Measurements from ENCODE around the gene C1orf21. TPM values are rescaled to one million over a fixed set of nuclear protein-coding genes. Genes with fewer than 3 reads are reported as not detected.
A peak's percentile ranks its signal among the peaks of the same experiment; 100 is the strongest.

C1orf21 gene
- total and polyA plus RNA-seq, 3 experiments from 2014 or later = 6.8 to 23.4 (median 8.2) TPM

DNA sequence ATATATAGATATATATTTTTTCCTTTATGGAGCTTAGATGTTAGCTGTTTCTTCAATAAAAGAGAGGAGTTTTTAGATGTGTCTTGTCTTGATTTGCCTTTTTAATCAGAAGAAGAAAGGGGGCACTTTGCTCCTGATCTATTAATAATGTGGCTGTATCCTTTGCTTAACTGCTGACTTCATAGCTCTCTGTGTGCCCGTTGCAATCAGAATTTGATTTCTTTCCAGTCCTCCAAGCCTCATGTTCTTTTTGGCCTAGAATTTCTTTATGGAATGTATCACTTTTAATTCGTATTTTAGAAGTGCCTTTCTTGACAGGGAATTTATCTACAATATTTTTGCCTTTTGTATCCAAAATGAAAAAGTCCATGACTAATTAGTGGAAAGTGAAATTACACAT lies 85.3 kb downstream of the C1orf21 start:
- H3K4me1 ChIP-seq (ENCODE audit: insufficient read depth, low read length) = no peaks in the 10 kb centered on the region

GRCh38 chr1:184473176-184473966 lies 86.5 kb downstream of the C1orf21 start:
- Histone ChIP-seq H3K4me1 (ENCODE audit: insufficient read depth, low read length) (no peaks in the 10 kb centered on the region), H3K4me3 (ENCODE audit: low read length) (no peak overlapping the region), H3K27ac (ENCODE audit: low read depth, low read length) (no peak overlapping the region), H3K36me3 (ENCODE audit: insufficient read depth, low read length) (no peaks in the 10 kb centered on the region), H3K27me3 (ENCODE audit: insufficient read depth, low read length, poor library complexity, severe bottlenecking) (no peaks in the 10 kb centered on the region), H3K9me3 (ENCODE audit: low read length) (no peaks in the 10 kb centered on the region)
- Mint-ChIP-seq H3K27me3 (peaks cover 2 to 3% of the 10 kb centered on the region in 2 donors), H3K4me3 (no peak overlapping the region), H3K9me3 (peaks cover 0 to 10% (median 5%) of the 10 kb centered on the region in 5 donors), H3K4me1 (peaks cover 0 to 2% (median 0%) of the 10 kb centered on the region in 3 donors), H3K36me3 (peaks cover 0 to 35% (median 4%) of the 10 kb centered on the region in 3 donors), H3K27ac (peak overlapping the region in 1 of 8 donors; percentile 30)
- CTCF ChIA-PET = no interaction called here
- POLR2A ChIA-PET = no interaction called here
- DNase-seq = no peak

More for the DNA sequence above, 85.3 kb downstream of the C1orf21 start:
- Mint-ChIP-seq H3K27ac (no peak overlapping the region), H3K27me3 (peaks cover 2 to 3% of the 10 kb centered on the region in 2 donors), H3K4me1 (peaks cover 0 to 2% (median 0%) of the 10 kb centered on the region in 3 donors), H3K36me3 (peaks cover 0 to 35% (median 0%) of the 10 kb centered on the region in 3 donors), H3K4me3 (no peak overlapping the region), H3K9me3 (peaks cover 0 to 10% (median 5%) of the 10 kb centered on the region in 5 donors)
- H3K27me3 ChIP-seq (ENCODE audit: insufficient read depth, low read length, poor library complexity, severe bottlenecking) = no peaks in the 10 kb centered on the region
- H3K9me3 ChIP-seq (ENCODE audit: low read length) = no peaks in the 10 kb centered on the region
- no peak for DNase-seq
- no peak overlapping the region for H3K27ac ChIP-seq (ENCODE audit: low read depth, low read length)
- H3K4me3 ChIP-seq (ENCODE audit: low read length) = no peak overlapping the region
- POLR2A ChIA-PET = no interaction called here
- CTCF ChIA-PET = no interaction called here
- H3K36me3 ChIP-seq (ENCODE audit: insufficient read depth, low read length) = no peaks in the 10 kb centered on the region

DNA sequence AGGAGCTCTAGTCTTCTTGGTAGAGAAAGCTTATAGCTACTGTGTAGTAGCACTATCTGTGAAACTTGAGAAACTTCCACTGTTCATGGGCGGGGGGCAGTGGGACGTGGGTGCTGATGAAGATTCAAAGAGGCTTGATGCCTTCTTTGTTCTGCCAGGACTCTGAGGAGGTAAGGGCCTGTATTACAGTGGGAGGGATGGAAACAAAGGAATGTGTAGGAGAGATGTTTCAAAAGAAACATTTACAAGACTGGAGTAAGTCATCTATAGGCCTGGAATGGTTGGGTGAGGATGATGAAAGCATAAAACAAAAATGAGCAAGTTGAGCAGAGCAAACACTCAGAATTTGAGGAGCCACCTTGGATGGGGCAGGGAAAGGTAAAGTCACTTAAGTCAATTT lies 89.4 kb downstream of the C1orf21 start:
- POLR2A ChIA-PET = no interaction called here
- Mint-ChIP-seq H3K9me3 (peaks cover 0 to 10% (median 5%) of the 10 kb centered on the region in 5 donors), H3K36me3 (peaks cover 0 to 35% (median 8%) of the 10 kb centered on the region in 3 donors)

DNA sequence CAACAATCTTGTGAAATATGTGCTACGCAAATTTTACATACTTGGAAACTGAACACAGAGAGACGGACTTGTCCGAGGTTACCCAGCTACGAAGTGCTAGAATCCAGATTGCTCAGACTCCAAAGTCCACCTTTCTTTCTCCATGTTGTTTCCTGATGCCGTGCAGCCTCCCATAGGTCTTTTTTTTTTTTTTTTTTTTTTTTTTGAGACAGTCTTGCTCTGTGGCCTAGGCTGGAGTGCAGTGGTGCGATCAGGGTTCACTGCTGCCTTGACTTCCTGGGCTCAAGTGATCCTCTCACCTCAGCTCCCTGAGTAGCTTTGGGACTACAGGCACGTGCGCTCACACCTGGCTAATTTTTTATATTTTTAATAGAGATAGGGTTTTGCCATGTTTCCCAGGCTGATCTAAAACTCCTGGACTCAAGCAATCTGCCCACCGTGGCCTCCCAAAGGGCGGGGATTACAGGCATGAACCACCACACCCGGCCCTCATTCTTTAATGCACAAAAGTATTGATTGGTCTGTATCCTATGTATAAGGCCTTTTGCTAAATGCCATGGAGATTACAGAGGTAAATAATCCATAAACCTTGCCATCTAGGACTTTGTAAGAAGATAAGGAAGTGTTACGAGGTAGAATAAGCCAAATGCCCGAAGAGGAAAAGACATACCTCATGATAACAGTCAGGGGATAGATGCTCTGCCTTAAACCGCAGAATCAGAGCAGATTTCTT lies 92.8 kb downstream of the C1orf21 start:
- no peak overlapping the region for H3K4me3 Mint-ChIP-seq
- H3K27ac Mint-ChIP-seq = no peak overlapping the region
- ChIA-PET POLR2A (no interaction called here), CTCF (no interaction called here)
- H3K27ac ChIP-seq (ENCODE audit: low read depth, low read length) = no peak overlapping the region
- H3K4me1 Mint-ChIP-seq = peaks cover 0 to 3% (median 0%) of the 10 kb centered on the region in 3 donors
- DNase-seq = no peak
- H3K9me3 ChIP-seq (ENCODE audit: low read length) = no peaks in the 10 kb centered on the region
- no peaks in the 10 kb centered on the region for H3K27me3 ChIP-seq (ENCODE audit: insufficient read depth, low read length, poor library complexity, severe bottlenecking)
- no peaks in the 10 kb centered on the region for H3K4me1 ChIP-seq (ENCODE audit: insufficient read depth, low read length)
- H3K27me3 Mint-ChIP-seq = no peaks in the 10 kb centered on the region
- peaks cover 0 to 4% (median 2%) of the 10 kb centered on the region in 5 donors for H3K9me3 Mint-ChIP-seq
- no peaks in the 10 kb centered on the region for H3K36me3 ChIP-seq (ENCODE audit: insufficient read depth, low read length)
- H3K36me3 Mint-ChIP-seq = peaks cover 2 to 16% (median 8%) of the 10 kb centered on the region in 3 donors
- H3K4me3 ChIP-seq (ENCODE audit: low read length) = no peak overlapping the region

More for the DNA sequence above, 89.4 kb downstream of the C1orf21 start:
- H3K4me3 ChIP-seq (ENCODE audit: low read length) = no peak overlapping the region
- CTCF ChIA-PET = no interaction called here
- Mint-ChIP-seq H3K27ac (no peak overlapping the region), H3K4me3 (no peak overlapping the region), H3K4me1 (peaks cover 0 to 2% (median 0%) of the 10 kb centered on the region in 3 donors), H3K27me3 (no peaks in the 10 kb centered on the region)
- no peaks in the 10 kb centered on the region for H3K4me1 ChIP-seq (ENCODE audit: insufficient read depth, low read length)
- no peak for DNase-seq
- H3K27me3 ChIP-seq (ENCODE audit: insufficient read depth, low read length, poor library complexity, severe bottlenecking) = no peaks in the 10 kb centered on the region
- no peak overlapping the region for H3K27ac ChIP-seq (ENCODE audit: low read depth, low read length)
- H3K9me3 ChIP-seq (ENCODE audit: low read length) = no peaks in the 10 kb centered on the region
- H3K36me3 ChIP-seq (ENCODE audit: insufficient read depth, low read length) = no peaks in the 10 kb centered on the region

- Histone ChIP-seq H3K27me3 (ENCODE audit: insufficient read depth, low read length, poor library complexity, severe bottlenecking) (no peaks in the 10 kb centered on the region), H3K4me1 (ENCODE audit: insufficient read depth, low read length) (no peaks in the 10 kb centered on the region), H3K27ac (ENCODE audit: low read depth, low read length) (no peak overlapping the region), H3K36me3 (ENCODE audit: insufficient read depth, low read length) (no peaks in the 10 kb centered on the region), H3K4me3 (ENCODE audit: low read length) (no peak overlapping the region), H3K9me3 (ENCODE audit: low read length) (no peaks in the 10 kb centered on the region)
- CTCF ChIA-PET = no interaction called here
- no peak overlapping the region for H3K4me3 Mint-ChIP-seq
- no peak for DNase-seq
- H3K36me3 Mint-ChIP-seq = peaks cover 2 to 9% (median 8%) of the 10 kb centered on the region in 3 donors
- peaks cover 0 to 2% (median 0%) of the 10 kb centered on the region in 5 donors for H3K9me3 Mint-ChIP-seq
- H3K27ac Mint-ChIP-seq = no peak overlapping the region
- peaks cover 0 to 4% (median 1%) of the 10 kb centered on the region in 3 donors for H3K4me1 Mint-ChIP-seq
- no peaks in the 10 kb centered on the region for H3K27me3 Mint-ChIP-seq
- POLR2A ChIA-PET = no interaction called here
Observed at GRCh38 chr1:184480736-184481135, 93.9 kb downstream of the C1orf21 start.

DNA sequence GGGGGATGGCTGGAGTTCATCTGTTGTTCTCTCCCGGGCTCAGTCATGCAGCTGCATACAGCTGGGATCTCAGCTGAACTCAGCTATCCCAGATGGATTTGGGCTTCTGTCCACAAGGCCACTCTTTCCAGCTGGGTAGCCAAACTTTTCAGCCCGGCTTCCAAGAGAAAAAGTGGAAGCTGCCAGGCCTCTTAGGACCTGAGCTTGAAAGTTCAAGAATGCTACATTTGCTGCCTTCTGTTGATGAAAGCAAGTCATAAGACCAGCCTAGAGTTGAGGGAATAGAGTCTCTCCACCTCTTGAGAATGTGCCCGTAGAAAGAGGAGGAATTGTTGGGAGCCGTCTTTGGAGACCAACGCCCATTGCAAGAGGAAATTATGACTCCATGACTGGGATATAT lies 95.3 kb downstream of the C1orf21 start:
- no peak overlapping the region for H3K27ac ChIP-seq (ENCODE audit: low read depth, low read length)
- Mint-ChIP-seq H3K4me1 (peaks cover 0 to 4% (median 1%) of the 10 kb centered on the region in 3 donors), H3K9me3 (peaks cover 0 to 3% (median 0%) of the 10 kb centered on the region in 5 donors), H3K36me3 (peaks cover 2 to 8% (median 4%) of the 10 kb centered on the region in 3 donors), H3K4me3 (no peak overlapping the region), H3K27ac (peak overlapping the region in 1 of 8 donors; percentile 38), H3K27me3 (no peaks in the 10 kb centered on the region)
- ChIA-PET CTCF (no interaction called here), POLR2A (no interaction called here)
- no peaks in the 10 kb centered on the region for H3K4me1 ChIP-seq (ENCODE audit: insufficient read depth, low read length)
- DNase-seq = no peak
- H3K9me3 ChIP-seq (ENCODE audit: low read length) = no peaks in the 10 kb centered on the region
- H3K27me3 ChIP-seq (ENCODE audit: insufficient read depth, low read length, poor library complexity, severe bottlenecking) = no peaks in the 10 kb centered on the region
- no peaks in the 10 kb centered on the region for H3K36me3 ChIP-seq (ENCODE audit: insufficient read depth, low read length)
- H3K4me3 ChIP-seq (ENCODE audit: low read length) = no peak overlapping the region

GRCh38 chr1:184483101-184483683 lies 96.4 kb downstream of the C1orf21 start:
- H3K27ac Mint-ChIP-seq = no peak overlapping the region
- POLR2A ChIA-PET = no interaction called here
- Histone ChIP-seq H3K4me3 (ENCODE audit: low read length) (no peak overlapping the region), H3K36me3 (ENCODE audit: insufficient read depth, low read length) (no peaks in the 10 kb centered on the region), H3K4me1 (ENCODE audit: insufficient read depth, low read length) (no peaks in the 10 kb centered on the region), H3K27me3 (ENCODE audit: insufficient read depth, low read length, poor library complexity, severe bottlenecking) (no peaks in the 10 kb centered on the region), H3K9me3 (ENCODE audit: low read length) (no peaks in the 10 kb centered on the region), H3K27ac (ENCODE audit: low read depth, low read length) (no peak overlapping the region)
- peaks cover 0 to 3% (median 0%) of the 10 kb centered on the region in 5 donors for H3K9me3 Mint-ChIP-seq
- DNase-seq = no peak
- no peak overlapping the region for H3K4me3 Mint-ChIP-seq
- peaks cover 2 to 4% (median 4%) of the 10 kb centered on the region in 3 donors for H3K36me3 Mint-ChIP-seq
- CTCF ChIA-PET = no interaction called here
- no peaks in the 10 kb centered on the region for H3K27me3 Mint-ChIP-seq
- H3K4me1 Mint-ChIP-seq = peaks cover 0 to 4% (median 1%) of the 10 kb centered on the region in 3 donors
